Peyer's patch (tissue), 4 donors: ENCODE results near the gene NCKAP5. TPM values are rescaled to one million over a fixed set of nuclear protein-coding genes. Genes with fewer than 3 reads are reported as not detected.

Source experiments
- DNase-seq, 3 donors: peaks; one replicate each; pipeline ENCODE4 v3.0.0-alpha.2; 2017 to 2019
- H3K27ac ChIP-seq, 4 donors: fragments of 200-600 bp; sonication (generic); one replicate each; pipeline ENCODE4 v1.5.1; 2016 to 2019
- H3K27me3 ChIP-seq, 2 donors: fragments of 200-600 bp; sonication (generic); one replicate each; pipeline ENCODE4 v1.5.1; 2019
- H3K36me3 ChIP-seq, 3 donors: fragments of 200-600 bp; sonication (generic); one replicate each; pipeline ENCODE4 v1.5.1; 2016 to 2019
- H3K4me1 ChIP-seq, 4 donors: fragments of 200-600 bp; sonication (generic); one replicate each; pipeline ENCODE4 v1.5.1; 2016 to 2019
- H3K4me3 ChIP-seq, 4 donors: fragments of 200-600 bp; sonication (generic); 1 replicate in 3 of 4; 2 replicates in 1 of 4; pipeline ENCODE4 v1.5.1; 2016 to 2019; ENCODE audit warnings: mild to moderate bottlenecking in 1 of 4
- H3K9me3 ChIP-seq, 4 donors: fragments of 200-600 bp; sonication (generic); one replicate each; pipeline ENCODE4 v1.5.1; 2016 to 2019; ENCODE audit warnings: mild to moderate bottlenecking in 1 of 4
- CTCF ChIP-seq, 6 experiments: fragments of 450-650 bp in 4 of 6; fragments of 200-600 bp in 2 of 6; sonication (generic) in 1 of 6; IDR thresholded peaks; one replicate each; pipeline ENCODE4 v1.5.1; 2017 to 2019; ENCODE audit warnings: antibody characterized with exemption in 6 of 6, mild to moderate bottlenecking in 3 of 6, moderate library complexity in 1 of 6
- POLR2A ChIP-seq, 2 donors: fragments of 450-650 bp; IDR thresholded peaks; one replicate each; pipeline ENCODE4 v1.5.1; 2017; ENCODE audit warnings: antibody characterized with exemption in 2 of 2, mild to moderate bottlenecking in 2 of 2, moderate library complexity in 2 of 2
- total RNA-seq, 4 donors: library from RNA; depleted of rRNA; stranded (reverse); fragments of >200 nt; gene quantifications; one replicate each; pipeline ENCODE4 v1.1.0, GENCODE V29; 2016

The NCKAP5 gene
- total RNA-seq, 4 donors from 2014 or later = 9.1 to 28.5 (median 22.5) TPM

- H3K27ac ChIP-seq = no peak overlapping the region
- no peak for DNase-seq
- TF ChIP-seq POLR2A (IDR thresholded peaks at IDR 0.05) (no peak), CTCF (IDR thresholded peaks at IDR 0.05) (no peak)
- no peaks in the 10 kb centered on the region for H3K27me3 ChIP-seq
- H3K4me1 ChIP-seq = no peaks in the 10 kb centered on the region
- H3K36me3 ChIP-seq = no peaks in the 10 kb centered on the region
- no peak overlapping the region for H3K4me3 ChIP-seq
- H3K9me3 ChIP-seq = no peaks in the 10 kb centered on the region
Measured at GRCh38 chr2:133109772-133110171, 458.5 kb downstream of the NCKAP5 start.

GRCh38 chr2:133107058-133107815 is 461.0 kb downstream of the NCKAP5 start:
- TF ChIP-seq CTCF (IDR thresholded peaks at IDR 0.05) = no peak
- TF ChIP-seq POLR2A (IDR thresholded peaks at IDR 0.05) = no peak
- Histone ChIP-seq H3K27ac (no peak overlapping the region), H3K27me3 (no peaks in the 10 kb centered on the region), H3K9me3 (no peaks in the 10 kb centered on the region), H3K4me3 (no peak overlapping the region), H3K4me1 (no peaks in the 10 kb centered on the region), H3K36me3 (no peaks in the 10 kb centered on the region)
- no peak for DNase-seq

- no peak overlapping the region for H3K4me3 ChIP-seq
- TF ChIP-seq CTCF (IDR thresholded peaks at IDR 0.05) (no peak), POLR2A (IDR thresholded peaks at IDR 0.05) (no peak)
- H3K36me3 ChIP-seq = no peaks in the 10 kb centered on the region
- no peak for DNase-seq
- H3K4me1 ChIP-seq = no peaks in the 10 kb centered on the region
- no peaks in the 10 kb centered on the region for H3K27me3 ChIP-seq
- H3K9me3 ChIP-seq = no peaks in the 10 kb centered on the region
- no peak overlapping the region for H3K27ac ChIP-seq
Measured at GRCh38 chr2:133104871-133105270, 463.4 kb downstream of the NCKAP5 start.

GRCh38 chr2:133098787-133099186 is 469.5 kb downstream of the NCKAP5 start:
- TF ChIP-seq POLR2A (IDR thresholded peaks at IDR 0.05) (no peak), CTCF (IDR thresholded peaks at IDR 0.05) (no peak)
- H3K36me3 ChIP-seq = no peaks in the 10 kb centered on the region
- H3K4me3 ChIP-seq = no peak overlapping the region
- no peaks in the 10 kb centered on the region for H3K9me3 ChIP-seq
- no peak for DNase-seq
- no peaks in the 10 kb centered on the region for H3K4me1 ChIP-seq
- no peaks in the 10 kb centered on the region for H3K27me3 ChIP-seq
- H3K27ac ChIP-seq = no peak overlapping the region

- DNase-seq = no peak
- H3K36me3 ChIP-seq = no peaks in the 10 kb centered on the region
- no peak for TF ChIP-seq POLR2A (IDR thresholded peaks at IDR 0.05)
- H3K27ac ChIP-seq = no peak overlapping the region
- no peak overlapping the region for H3K4me3 ChIP-seq
- no peaks in the 10 kb centered on the region for H3K4me1 ChIP-seq
- H3K9me3 ChIP-seq = no peaks in the 10 kb centered on the region
- no peaks in the 10 kb centered on the region for H3K27me3 ChIP-seq
Measured at GRCh38 chr2:133097666-133098065, 470.6 kb downstream of the NCKAP5 start.

- no peaks in the 10 kb centered on the region for H3K36me3 ChIP-seq
- no peaks in the 10 kb centered on the region for H3K27me3 ChIP-seq
- H3K4me3 ChIP-seq = no peak overlapping the region
- DNase-seq = no peak
- no peak for TF ChIP-seq POLR2A (IDR thresholded peaks at IDR 0.05)
- H3K27ac ChIP-seq = no peak overlapping the region
- no peaks in the 10 kb centered on the region for H3K4me1 ChIP-seq
- H3K9me3 ChIP-seq = no peaks in the 10 kb centered on the region
Measured at GRCh38 chr2:133092571-133092970, 475.7 kb downstream of the NCKAP5 start.

GRCh38 chr2:133090358-133090757 is 477.9 kb downstream of the NCKAP5 start:
- DNase-seq = no peak
- Histone ChIP-seq H3K9me3 (no peaks in the 10 kb centered on the region), H3K27ac (no peak overlapping the region), H3K4me1 (no peaks in the 10 kb centered on the region), H3K4me3 (no peak overlapping the region), H3K36me3 (no peaks in the 10 kb centered on the region), H3K27me3 (no peaks in the 10 kb centered on the region)
- TF ChIP-seq POLR2A (IDR thresholded peaks at IDR 0.05) (no peak), CTCF (IDR thresholded peaks at IDR 0.05) (no peak)
